ENCODE results near the gene TSBP1.

TSBP1 gene

DNA sequence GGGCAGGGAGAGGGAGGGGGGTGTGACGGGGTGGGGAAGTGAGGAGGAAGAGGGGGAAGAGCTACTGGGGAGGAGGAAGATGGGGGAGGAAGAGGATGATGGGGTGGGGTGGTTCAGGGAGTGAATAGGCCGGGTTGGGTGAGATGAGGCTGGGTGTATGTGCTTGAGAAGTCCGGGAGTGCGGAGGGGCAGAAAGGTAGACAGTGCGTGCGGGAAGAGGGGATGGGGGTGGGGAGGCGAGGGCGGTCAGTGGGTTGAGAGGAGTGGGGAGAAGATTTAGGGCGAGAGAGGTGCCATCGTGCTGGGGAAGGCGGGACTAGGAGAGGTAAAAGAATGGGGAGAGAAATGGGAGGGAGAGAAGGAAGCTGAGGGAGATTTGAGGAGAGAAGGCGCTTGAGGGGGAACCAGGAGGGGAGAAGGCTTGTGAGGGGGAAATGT, 116.9 kb downstream of the TSBP1 start:
- Histone ChIP-seq H3K9me2 (replicated peaks; ENCODE audit: low read depth, low read length) (no peaks in the 10 kb centered on the region), H3K36me3 (ENCODE audit: insufficient read depth, low read length) (no peaks in the 10 kb centered on the region), H3F3A (ENCODE audit: low read depth) (no peaks in the 10 kb centered on the region), H3K79me2 (ENCODE audit: insufficient read depth, low read length) (no peaks in the 10 kb centered on the region), H2AFZ (ENCODE audit: low read length) (no peak overlapping the region), H3K4me1 (ENCODE audit: insufficient read depth, low read length, poor library complexity, severe bottlenecking) (peaks cover 5% of the 10 kb centered on the region), H3K27me3 (ENCODE audit: insufficient read depth, low read length, poor library complexity, severe bottlenecking) (no peaks in the 10 kb centered on the region), H3K9me3 (ENCODE audit: insufficient read depth, low read depth, low read length) (no peaks in the 10 kb centered on the region), H4K20me1 (ENCODE audit: insufficient read depth, low read length, poor library complexity, severe bottlenecking) (no peaks in the 10 kb centered on the region), H3K4me3 (ENCODE audit: low read length, poor library complexity, severe bottlenecking) (no peak overlapping the region), H3K9ac (ENCODE audit: low read depth, low read length, poor library complexity, severe bottlenecking) (no peak overlapping the region), H3K4me2 (ENCODE audit: low read depth, low read length, poor library complexity, severe bottlenecking) (no peak overlapping the region)
- TF ChIP-seq, protein P1, sequence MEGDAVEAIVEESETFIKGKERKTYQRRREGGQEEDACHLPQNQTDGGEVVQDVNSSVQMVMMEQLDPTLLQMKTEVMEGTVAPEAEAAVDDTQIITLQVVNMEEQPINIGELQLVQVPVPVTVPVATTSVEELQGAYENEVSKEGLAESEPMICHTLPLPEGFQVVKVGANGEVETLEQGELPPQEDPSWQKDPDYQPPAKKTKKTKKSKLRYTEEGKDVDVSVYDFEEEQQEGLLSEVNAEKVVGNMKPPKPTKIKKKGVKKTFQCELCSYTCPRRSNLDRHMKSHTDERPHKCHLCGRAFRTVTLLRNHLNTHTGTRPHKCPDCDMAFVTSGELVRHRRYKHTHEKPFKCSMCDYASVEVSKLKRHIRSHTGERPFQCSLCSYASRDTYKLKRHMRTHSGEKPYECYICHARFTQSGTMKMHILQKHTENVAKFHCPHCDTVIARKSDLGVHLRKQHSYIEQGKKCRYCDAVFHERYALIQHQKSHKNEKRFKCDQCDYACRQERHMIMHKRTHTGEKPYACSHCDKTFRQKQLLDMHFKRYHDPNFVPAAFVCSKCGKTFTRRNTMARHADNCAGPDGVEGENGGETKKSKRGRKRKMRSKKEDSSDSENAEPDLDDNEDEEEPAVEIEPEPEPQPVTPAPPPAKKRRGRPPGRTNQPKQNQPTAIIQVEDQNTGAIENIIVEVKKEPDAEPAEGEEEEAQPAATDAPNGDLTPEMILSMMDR (conservative IDR thresholded peaks at IDR 0.05; ENCODE audit: low read length): no peak
- TF ChIP-seq EZH2phosphoT487 (IDR thresholded peaks at IDR 0.05; ENCODE audit: borderline replicate concordance): no peak

GRCh38 chr6:32252331-32253009, 119.2 kb downstream of the TSBP1 start:
- H3K79me2 ChIP-seq (ENCODE audit: insufficient read depth, low read length): no peaks in the 10 kb centered on the region

DNA sequence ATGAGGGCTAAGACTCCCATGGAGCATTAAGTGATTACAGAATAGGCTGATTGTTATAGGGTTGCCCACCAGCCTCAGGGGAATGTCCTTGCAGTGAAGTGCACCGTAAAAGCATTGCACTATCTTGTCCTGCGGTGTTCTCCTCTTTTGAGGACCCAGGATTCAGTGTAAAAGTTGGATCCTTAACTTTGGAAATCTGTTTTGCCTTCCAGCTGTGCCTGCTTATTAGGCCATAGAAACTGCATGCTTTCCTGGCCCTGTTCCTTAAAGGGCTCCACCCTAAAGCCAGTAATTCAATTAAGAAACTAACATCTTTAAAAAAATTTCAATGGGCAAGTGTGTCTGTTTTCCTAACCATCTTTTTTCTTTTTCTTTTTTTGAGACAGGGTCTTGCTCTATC, 122.4 kb downstream of the TSBP1 start:
- H3K4me3 ChIP-seq (ENCODE audit: low read length, poor library complexity, severe bottlenecking): no peak overlapping the region
- H3K27me3 ChIP-seq (ENCODE audit: insufficient read depth, low read length, poor library complexity, severe bottlenecking): no peaks in the 10 kb centered on the region
- TF ChIP-seq EZH2phosphoT487 (IDR thresholded peaks at IDR 0.05; ENCODE audit: borderline replicate concordance): no peak
- TF ChIP-seq, protein P1 (conservative IDR thresholded peaks at IDR 0.05; ENCODE audit: low read length): no peak
- H3K36me3 ChIP-seq (ENCODE audit: insufficient read depth, low read length): no peaks in the 10 kb centered on the region
- no peaks in the 10 kb centered on the region for H3K9me3 ChIP-seq (ENCODE audit: insufficient read depth, low read depth, low read length)
- no peaks in the 10 kb centered on the region for H4K20me1 ChIP-seq (ENCODE audit: insufficient read depth, low read length, poor library complexity, severe bottlenecking)
- H3K4me2 ChIP-seq (ENCODE audit: low read depth, low read length, poor library complexity, severe bottlenecking): no peak overlapping the region
- H3K9me2 ChIP-seq (replicated peaks; ENCODE audit: low read depth, low read length): no peaks in the 10 kb centered on the region
- no peaks in the 10 kb centered on the region for H3K79me2 ChIP-seq (ENCODE audit: insufficient read depth, low read length)
- H3K4me1 ChIP-seq (ENCODE audit: insufficient read depth, low read length, poor library complexity, severe bottlenecking): peaks cover 8% of the 10 kb centered on the region
- no peaks in the 10 kb centered on the region for H3F3A ChIP-seq (ENCODE audit: low read depth)
- no peak overlapping the region for H2AFZ ChIP-seq (ENCODE audit: low read length)
- H3K9ac ChIP-seq (ENCODE audit: low read depth, low read length, poor library complexity, severe bottlenecking): no peak overlapping the region

More at GRCh38 chr6:32252331-32253009, 119.2 kb downstream of the TSBP1 start:
- TF ChIP-seq EZH2phosphoT487 (IDR thresholded peaks at IDR 0.05; ENCODE audit: borderline replicate concordance): no peak
- TF ChIP-seq, protein P1 (conservative IDR thresholded peaks at IDR 0.05; ENCODE audit: low read length): no peak
- no peaks in the 10 kb centered on the region for H3K9me2 ChIP-seq (replicated peaks; ENCODE audit: low read depth, low read length)
- H3K27me3 ChIP-seq (ENCODE audit: insufficient read depth, low read length, poor library complexity, severe bottlenecking): no peaks in the 10 kb centered on the region
- H2AFZ ChIP-seq (ENCODE audit: low read length): peak overlapping the region; percentile 79
- H4K20me1 ChIP-seq (ENCODE audit: insufficient read depth, low read length, poor library complexity, severe bottlenecking): no peaks in the 10 kb centered on the region
- H3K9ac ChIP-seq (ENCODE audit: low read depth, low read length, poor library complexity, severe bottlenecking): no peak overlapping the region
- no peak overlapping the region for H3K4me2 ChIP-seq (ENCODE audit: low read depth, low read length, poor library complexity, severe bottlenecking)
- H3K36me3 ChIP-seq (ENCODE audit: insufficient read depth, low read length): no peaks in the 10 kb centered on the region
- H3K9me3 ChIP-seq (ENCODE audit: insufficient read depth, low read depth, low read length): no peaks in the 10 kb centered on the region
- H3K4me1 ChIP-seq (ENCODE audit: insufficient read depth, low read length, poor library complexity, severe bottlenecking): peaks cover 5% of the 10 kb centered on the region
- H3F3A ChIP-seq (ENCODE audit: low read depth): no peaks in the 10 kb centered on the region
- H3K4me3 ChIP-seq (ENCODE audit: low read length, poor library complexity, severe bottlenecking): no peak overlapping the region
